Stimulated activated CD4-positive, alpha-beta T cell treated with anti-CD3 and anti-CD28 coated beads, Interleukin-4, amount 100 ng/mL, for 24 hours (primary cell): ENCODE data around the gene RPH3AL.

ENCODE experiments used
- DNase-seq: peaks from one replicate; pipeline ENCODE4 v3.0.0-alpha.2; 2020

Gene RPH3AL

DNA sequence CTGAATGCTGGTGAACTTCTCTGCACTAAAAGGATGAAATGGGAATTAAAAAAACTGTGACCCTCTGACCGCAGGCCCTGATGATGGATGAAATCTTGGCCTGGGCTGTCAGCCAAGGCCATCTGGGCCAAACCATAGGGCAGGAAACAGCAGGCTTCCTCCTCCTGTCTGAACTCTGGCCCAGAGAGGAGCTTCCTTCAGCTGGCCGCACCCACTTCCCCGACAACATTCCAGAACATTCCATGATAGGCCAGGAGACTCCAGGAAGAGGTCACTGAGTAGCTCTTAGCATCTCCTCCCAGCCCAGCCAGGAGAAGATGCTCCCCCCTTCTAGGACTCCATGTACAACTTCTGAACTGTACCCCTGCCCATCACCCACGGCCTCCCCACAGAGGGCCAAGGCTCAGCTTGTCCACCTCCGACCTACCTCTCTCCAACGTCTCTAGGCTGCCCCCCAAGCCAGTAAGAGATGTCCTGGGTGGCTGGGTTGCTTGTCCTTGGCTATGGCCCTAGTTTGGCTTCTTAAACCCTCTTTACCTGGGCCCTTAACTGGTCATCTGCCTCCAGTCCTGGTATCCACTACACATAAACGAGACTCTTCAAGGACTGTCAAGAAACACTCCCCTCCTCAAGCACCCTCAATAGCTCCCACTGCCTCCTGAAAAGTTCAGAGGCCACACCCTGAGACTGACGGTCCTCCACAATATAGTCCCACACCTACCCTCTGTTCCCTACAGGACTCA lies 1.7 kb downstream of the RPH3AL start:
- DNase-seq = no peak

- DNase-seq = no peak
These were observed 2.9 kb downstream of the RPH3AL start for GRCh38 chr17:349666-350065.

GRCh38 chr17:348692-349425 lies 3.7 kb downstream of the RPH3AL start:
- no peak for DNase-seq

- no peak for DNase-seq
These were observed 4.6 kb downstream of the RPH3AL start for GRCh38 chr17:348012-348411.

GRCh38 chr17:347309-347899 lies 5.2 kb downstream of the RPH3AL start:
- DNase-seq = no peak

GRCh38 chr17:345992-346785 lies 6.4 kb downstream of the RPH3AL start:
- no peak for DNase-seq

DNA sequence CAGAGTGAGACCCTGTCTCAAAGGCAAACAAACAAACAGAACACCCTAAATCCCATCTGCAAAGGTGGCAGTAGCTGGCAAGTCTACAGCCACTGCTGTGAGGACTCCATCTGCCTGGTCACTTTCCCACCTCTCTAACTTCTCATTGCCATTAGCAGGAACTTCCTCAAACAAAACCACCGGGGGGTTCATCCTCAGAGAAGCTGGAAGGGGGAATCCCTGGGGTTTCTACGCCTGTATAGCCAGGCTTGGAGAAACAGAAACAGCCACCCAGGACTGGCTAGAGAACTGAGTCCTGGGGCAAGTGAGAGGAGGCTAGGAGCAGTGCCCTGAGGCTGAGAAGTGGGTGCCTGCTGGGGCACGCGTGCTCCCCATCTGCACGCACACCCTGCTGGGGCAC lies 7.3 kb downstream of the RPH3AL start:
- DNase-seq = no peak

- DNase-seq = no peak
These were observed 8.5 kb downstream of the RPH3AL start for GRCh38 chr17:343875-344752.

DNA sequence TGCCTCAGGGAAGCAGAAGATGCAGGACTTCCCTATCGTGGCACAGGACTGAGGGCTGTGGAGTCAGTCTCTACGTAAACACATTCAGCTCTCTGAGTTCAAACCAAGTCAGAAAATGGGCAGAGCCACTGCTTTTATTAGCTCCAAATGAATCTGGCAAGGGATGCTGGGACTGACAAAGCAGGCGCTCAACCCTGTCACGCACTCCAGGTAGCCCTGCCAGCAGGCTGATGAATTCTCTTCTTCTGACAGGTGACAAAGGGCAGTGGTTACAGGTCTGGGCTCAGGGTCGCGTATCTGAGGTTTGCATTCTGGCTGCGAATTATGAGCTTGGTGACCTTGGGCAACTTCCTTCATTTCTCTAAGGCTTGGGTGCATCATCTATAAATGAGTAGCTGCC lies 9.4 kb downstream of the RPH3AL start:
- DNase-seq = no peak

DNA sequence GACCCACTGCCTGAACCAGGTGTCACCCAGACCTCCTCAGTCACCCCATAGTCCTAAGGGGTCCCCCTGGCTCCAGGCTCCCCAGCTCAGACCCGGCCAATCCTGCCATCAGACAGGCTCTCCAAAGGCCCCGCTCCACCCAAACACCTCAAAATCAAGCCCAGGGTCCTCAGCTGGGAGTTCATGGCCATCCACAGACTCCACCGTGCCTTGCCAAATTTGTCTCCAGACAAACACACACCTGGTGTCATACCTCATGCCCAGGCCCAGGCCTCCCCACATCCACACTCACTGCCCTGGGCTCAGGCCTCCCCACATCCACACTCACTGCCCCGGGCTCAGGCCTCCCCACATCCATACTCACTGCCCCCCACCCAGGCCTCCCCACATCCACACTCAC lies 12.5 kb downstream of the RPH3AL start:
- DNase-seq = no peak

DNA sequence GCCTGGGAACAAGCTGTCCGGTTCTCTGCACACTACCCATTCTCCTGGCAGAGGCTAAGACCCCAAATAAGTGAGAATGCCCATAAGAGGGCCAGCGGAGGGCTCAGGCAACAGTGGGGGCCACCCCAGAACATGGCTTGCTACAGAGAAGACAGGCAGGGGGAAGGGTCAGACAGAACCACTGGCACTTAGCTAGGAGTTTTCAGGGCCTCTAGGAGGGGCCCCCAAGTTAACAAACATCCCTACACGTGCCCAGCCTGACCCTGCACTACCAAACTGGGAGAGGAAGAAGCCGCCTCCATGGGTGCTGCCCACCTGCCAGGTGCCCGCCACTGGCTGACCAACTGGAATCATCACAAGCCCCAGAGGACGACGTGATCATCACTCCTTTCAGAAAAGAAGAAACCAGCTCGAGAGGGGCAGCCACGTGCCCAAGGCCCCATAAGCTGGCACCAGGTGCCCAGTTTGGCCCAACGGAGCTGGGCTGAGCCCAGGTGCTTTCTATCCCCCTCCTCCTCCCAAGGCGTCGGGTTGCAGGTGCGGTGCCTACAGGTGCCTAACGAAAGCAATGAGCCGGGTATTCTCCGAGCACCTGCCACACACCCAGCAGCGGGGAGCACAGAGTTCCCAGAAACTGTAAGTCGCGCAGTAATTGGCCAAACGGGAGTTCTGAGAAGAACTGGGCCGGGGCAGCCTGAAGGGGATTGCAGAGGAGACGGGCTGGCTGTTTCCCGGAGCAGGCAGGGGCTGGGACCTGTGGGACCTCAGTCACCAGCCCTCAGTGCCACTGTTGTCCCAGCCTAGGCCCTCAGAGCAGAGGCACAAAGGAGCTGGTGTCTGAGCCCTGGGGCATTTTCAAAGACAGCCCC lies 13.2 kb downstream of the RPH3AL start:
- DNase-seq = no peak

GRCh38 chr17:338442-339192 lies 14.0 kb downstream of the RPH3AL start:
- DNase-seq = no peak

DNA sequence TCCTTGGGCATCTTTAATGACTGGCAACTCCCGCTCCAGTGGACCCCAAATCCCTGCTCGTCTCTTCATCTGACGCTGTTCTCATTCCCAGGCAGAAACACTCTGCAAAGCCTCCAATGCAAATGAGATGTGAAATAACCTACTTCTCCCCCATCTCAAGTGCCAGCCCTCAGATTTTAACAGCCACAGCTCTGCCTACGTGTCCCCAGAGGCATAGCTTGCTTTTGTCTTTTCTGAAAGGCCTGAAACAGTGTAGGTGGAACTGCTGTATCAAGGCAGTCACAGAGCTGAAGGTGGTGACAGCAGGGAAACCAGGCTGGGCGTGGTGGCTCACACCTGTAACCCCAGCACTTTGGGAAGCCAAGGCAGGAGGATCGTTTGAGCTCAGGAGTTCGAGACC lies 14.7 kb downstream of the RPH3AL start:
- no peak for DNase-seq

GRCh38 chr17:337453-337852 lies 15.2 kb downstream of the RPH3AL start:
- DNase-seq = no peak

GRCh38 chr17:337022-337420 lies 15.6 kb downstream of the RPH3AL start:
- no peak for DNase-seq

- DNase-seq = peak; percentile 23
These were observed 16.2 kb downstream of the RPH3AL start for GRCh38 chr17:336110-337021.

DNA sequence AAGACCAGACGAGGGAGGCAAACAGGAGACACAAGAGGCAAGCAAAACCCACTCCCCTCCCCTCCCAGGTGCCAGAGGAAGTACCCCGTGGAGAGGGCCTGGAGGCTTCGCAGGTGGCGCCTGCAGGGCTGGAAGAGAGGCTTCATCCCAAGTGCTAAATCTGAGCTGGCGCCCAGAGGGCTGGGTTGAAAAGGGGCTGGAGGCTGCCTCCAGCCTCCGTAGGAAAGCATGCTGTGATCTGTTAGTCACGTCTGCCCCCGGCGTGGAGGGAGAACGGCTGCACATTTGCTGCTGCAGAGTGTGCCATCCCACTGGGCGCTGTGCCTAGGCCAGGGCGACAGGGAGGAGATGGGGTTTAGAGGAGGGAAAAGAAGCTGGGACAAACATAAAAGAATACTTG lies 16.9 kb downstream of the RPH3AL start:
- DNase-seq = no peak

DNA sequence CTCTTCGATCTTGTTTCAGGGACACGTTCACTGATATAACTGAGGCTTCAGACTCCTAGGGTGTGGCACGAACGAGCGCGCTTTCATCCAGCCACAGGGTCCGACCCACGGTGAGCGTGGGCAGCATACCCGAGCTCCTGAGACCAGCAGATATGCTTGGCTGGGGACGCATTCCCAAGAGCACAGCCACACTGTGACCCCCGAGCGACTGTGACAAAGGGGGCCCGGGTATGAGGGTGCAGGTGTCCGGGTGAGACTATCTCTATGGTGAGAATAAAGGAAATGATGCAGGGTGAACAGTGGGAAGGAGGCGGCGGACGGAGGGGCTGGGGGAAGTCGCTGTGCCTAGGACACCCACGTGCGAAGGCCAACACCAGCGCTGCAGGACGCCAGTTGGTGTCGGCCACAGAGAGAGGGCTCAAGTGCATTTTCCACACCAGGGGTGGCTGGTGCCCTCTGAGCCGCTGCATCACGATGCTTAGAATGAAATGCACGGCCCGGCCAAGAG lies 17.6 kb downstream of the RPH3AL start:
- DNase-seq = no peak
